MG63 (cell line): ENCODE data around the gene TMEM107. TPM values are rescaled to one million over a fixed set of nuclear protein-coding genes. Genes with fewer than 3 reads are reported as not detected.
"Not testable (repeated sequence)": the region's sequence is repeated elsewhere in the genome, so short reads cannot be mapped to it uniquely, and the experiment has no call there.

Experiments used
- DNase-seq: peaks from one replicate; pipeline ENCODE4 v3.0.0-alpha.2; 2020
- H3K27me3 ChIP-seq: fragments of 250-450 bp; sonication (Bioruptor Pico); 2 replicates; pipeline ENCODE4 v1.5.1; 2020; ENCODE audit warnings: mild to moderate bottlenecking, moderate library complexity
- H3K36me3 ChIP-seq: fragments of 250-450 bp; sonication (Bioruptor Pico); 2 replicates; pipeline ENCODE4 v1.5.1; 2020; ENCODE audit warnings: mild to moderate bottlenecking, moderate library complexity
- H3K4me3 ChIP-seq: fragments of 250-450 bp; sonication (Bioruptor Pico); 2 replicates; pipeline ENCODE4 v1.5.1; 2020; ENCODE audit warnings: mild to moderate bottlenecking, moderate library complexity
- H3K9me3 ChIP-seq: fragments of 250-450 bp; sonication (Bioruptor Pico); 2 replicates; pipeline ENCODE4 v1.5.1; 2020; ENCODE audit warnings: mild to moderate bottlenecking, moderate library complexity
- total RNA-seq: library from RNA; depleted of rRNA; stranded (reverse); fragments of >200 nt; shearing (Covaris generic); gene quantifications from 2 replicates; pipeline ENCODE4 v1.2.3, GENCODE V29; 2014; ENCODE audit warnings: low replicate concordance; rRNA removed

TMEM107 gene
- 17.6 and 25.6 TPM in 2 replicates for total RNA-seq

DNA sequence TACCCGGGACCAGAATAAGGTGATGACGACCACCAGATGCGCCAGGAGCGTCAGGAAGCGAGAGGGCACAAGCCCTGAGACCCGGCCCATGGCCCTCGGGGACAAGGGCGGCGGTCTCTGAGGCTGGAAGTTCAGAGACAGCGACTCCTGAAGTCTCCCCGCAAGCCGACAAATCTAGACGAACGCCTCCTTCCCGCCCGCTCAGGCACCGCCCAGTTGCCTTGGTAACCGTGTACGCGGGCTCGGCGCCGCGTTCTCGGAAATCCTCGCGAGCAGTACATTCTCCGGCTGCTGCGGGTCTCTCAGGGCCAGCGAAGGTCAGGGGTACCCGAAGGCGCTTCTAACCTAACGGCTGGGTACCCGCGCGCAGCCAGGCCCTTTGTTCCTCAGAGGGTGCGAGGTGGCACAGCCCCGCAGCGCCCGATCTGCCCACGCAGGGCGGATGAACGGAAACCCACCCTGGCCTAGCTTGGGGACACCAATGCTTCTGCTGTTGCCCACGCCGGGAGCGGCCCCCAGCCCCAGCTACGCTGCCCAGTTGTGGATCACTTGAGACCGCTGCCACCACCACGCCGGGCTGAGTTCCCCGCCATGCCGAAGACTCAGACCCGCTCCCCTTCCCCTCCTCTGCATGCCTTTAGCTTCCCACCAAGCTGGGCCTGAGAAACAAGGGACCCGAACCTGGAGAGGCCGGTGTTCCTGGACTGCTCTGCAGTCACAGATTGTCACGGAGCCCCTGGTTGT is at the start of gene TMEM107:
Gene TMEM107 (minus strand): TSS at position 184 of the 744 bp plus-strand sequence. CDS start 94 bp downstream, at position 90.
- peak; percentile 93 for DNase-seq
- no peaks in the 10 kb centered on the region for H3K9me3 ChIP-seq
- no peaks in the 10 kb centered on the region for H3K27me3 ChIP-seq
- peak within 1 kb of the TSS; percentile 65 for H3K4me3 ChIP-seq
- no peaks in the 10 kb centered on the region for H3K36me3 ChIP-seq

DNA sequence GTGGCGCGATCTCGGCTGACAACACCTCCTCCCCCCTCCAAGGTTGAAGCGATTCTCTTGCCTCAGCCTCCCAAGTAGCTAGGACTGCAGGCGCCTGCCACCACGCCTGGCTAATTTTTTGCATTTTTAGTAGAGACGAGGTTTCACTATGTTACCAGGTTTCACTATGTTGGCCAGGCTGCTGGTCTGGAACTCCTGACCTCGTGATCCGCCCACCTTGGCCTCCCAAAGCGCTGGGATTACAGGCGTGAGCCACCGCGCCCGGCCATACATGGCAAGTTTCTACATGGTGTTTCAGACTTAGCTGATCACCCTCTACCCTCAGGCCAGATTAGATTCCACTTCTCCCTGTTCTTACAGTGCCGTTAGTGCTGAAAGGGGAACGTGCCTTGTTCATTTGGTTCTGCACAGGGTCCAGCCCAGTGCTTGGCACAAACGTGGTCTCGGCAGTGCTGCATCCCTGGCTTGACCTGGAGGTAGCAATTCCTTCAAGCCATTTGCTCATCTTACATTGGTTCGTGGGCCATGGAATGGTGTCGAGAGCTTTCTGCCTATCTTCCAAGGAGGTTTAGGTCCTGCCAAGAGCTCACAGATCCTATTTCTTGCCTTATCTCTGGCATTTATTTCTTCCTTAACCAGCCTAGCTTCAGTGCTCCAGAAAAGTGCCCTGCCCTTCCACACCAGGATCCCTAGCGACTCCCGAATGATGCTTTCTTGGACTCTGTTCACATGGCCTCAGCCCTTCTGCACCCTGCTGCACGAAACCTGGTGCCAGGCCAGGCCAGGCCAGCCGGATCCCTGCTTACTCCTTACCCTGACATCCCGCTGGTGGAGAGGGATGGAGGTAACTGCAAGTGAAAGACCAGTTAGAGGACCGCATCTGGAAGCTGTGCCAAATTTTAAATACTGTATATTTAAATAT is 49.0 kb upstream of the TMEM107 start:
- DNase-seq: no peak
- Histone ChIP-seq H3K36me3 (peaks cover 19% of the 10 kb centered on the region), H3K4me3 (no peak overlapping the region), H3K27me3 (no peaks in the 10 kb centered on the region), H3K9me3 (no peaks in the 10 kb centered on the region)

DNA sequence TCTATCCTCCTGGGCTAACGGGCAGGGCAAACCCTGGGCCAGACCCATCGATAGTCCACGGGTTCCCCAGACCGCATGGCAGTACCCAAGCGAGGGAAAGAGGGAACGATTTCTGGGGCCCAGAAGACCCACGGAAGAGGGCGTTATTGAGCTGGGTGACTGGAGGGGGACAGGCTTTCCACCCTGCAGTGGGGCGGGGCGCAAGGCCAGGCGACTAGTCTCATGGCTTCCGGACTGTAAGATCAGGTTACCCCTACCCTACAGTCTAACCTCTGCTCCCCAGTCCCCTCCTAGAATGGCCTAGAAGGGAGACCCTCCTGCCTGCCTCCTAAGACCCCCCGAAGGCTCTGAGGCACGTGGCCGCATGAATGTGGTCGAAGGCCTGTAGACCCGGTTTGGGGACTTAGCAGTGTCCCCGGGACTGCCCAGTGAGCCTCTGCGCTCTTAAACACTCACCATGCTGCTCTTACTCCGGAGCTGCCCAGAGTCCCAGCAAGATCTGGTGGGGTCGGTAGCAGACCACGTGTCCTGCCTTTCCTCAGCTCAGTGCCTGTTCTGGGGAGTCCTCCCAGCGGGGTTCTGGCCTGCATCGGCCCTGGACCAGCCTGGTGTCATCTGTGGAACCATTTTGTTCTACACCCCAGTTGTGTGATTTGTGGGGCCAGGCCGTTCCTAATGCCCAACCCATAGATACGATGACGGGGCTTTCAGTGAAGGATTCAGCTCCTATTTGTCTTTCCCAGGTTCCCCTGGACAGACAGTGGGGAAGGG is 47.4 kb upstream of the TMEM107 start:
- Histone ChIP-seq H3K4me3 (peak overlapping the region; percentile 81), H3K36me3 (peaks cover 7% of the 10 kb centered on the region; the same call in 1 of the 2 replicates), H3K9me3 (no peaks in the 10 kb centered on the region), H3K27me3 (no peaks in the 10 kb centered on the region)
- DNase-seq: peak; percentile 76

DNA sequence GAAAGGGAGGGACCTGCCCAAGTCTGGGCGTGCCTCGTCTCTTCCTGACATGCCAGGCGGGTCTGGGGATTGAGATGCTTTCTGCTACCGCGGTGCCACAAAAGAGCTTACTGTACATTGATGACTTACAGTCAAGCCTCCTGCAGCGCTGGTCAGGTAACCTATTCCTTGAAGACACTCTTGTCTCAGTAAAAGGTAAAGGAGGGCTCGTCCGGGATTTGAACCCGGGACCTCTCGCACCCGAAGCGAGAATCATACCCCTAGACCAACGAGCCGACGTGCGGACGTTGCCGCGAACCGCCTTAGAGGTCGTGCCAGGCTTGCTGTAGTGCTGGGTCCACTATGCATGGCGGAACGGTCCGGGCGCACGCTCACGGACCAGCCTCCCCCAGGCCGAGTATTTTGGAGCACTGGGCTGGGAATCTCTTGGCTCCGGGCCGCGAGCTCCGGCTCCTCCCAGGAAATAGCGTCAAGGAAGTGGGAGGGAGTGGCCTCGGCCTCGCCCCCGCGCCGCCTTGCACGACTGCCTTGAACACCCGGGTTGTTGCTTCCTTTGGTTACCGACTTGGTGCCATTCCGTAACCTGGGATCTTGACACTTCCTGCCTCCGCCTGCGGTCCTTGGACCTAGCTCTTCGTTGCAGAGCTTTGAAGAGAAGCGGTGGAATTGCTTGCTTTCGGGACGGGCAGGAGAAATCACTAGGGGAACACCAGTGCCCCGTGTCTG is 46.6 kb upstream of the TMEM107 start:
- DNase-seq: peak; percentile 97
- H3K27me3 ChIP-seq: no peaks in the 10 kb centered on the region
- H3K9me3 ChIP-seq: no peaks in the 10 kb centered on the region
- peak overlapping the region; percentile 81 for H3K4me3 ChIP-seq
- H3K36me3 ChIP-seq: peaks cover 4% of the 10 kb centered on the region; the same call in 1 of the 2 replicates

DNA sequence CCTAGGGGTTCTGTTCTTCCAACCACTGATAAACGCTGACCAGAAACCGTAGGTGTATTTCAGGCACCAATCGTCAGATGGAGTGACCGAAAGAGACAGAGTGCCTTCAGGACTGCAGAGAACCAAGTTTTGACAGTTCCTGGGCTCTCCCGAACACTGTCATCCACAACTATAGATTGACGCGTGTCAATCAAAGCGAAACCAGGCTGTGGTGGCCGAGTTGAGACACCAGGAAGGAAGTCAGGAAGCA is 46.1 kb upstream of the TMEM107 start:
- no peaks in the 10 kb centered on the region for H3K27me3 ChIP-seq
- H3K36me3 ChIP-seq: no peaks in the 10 kb centered on the region
- peak overlapping the region; percentile 81 for H3K4me3 ChIP-seq
- DNase-seq: no peak
- no peaks in the 10 kb centered on the region for H3K9me3 ChIP-seq

DNA sequence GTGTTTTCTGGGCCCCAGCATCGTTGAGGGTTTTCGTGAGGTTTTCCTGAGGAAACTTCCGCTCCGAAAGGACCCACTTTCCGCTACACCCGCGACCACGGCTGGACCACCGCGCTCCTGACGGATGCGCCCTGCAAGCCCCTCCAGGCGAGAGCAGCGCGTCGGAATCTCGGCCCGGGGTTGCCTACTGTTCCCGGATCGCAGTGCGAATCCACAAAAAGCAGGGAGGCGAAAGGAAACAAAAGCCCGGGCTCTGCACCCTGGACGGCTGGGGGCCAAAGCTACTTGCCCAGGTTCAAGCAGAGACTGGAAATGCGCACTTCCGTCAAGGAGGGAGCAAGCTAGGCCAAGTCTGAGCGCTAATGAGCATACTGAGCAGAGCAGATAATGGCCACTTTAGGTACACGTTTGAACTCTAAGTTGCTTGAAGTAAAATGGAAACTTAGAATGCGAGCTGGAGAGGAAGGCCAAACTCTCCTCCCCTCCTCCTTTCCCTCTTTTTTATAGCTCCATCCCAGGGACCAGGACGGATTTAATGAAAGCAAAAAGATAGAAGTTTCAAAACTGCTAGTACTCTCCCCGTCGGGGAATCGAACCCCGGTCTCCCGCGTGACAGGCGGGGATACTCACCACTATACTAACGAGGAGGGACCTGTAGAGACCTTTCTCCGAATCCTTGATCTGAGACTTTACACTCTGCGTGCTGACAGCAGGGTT is 45.6 kb upstream of the TMEM107 start:
- DNase-seq: peak; percentile 78
- Histone ChIP-seq H3K27me3 (no peaks in the 10 kb centered on the region), H3K36me3 (no peaks in the 10 kb centered on the region), H3K9me3 (no peaks in the 10 kb centered on the region), H3K4me3 (peak overlapping the region; percentile 81)

DNA sequence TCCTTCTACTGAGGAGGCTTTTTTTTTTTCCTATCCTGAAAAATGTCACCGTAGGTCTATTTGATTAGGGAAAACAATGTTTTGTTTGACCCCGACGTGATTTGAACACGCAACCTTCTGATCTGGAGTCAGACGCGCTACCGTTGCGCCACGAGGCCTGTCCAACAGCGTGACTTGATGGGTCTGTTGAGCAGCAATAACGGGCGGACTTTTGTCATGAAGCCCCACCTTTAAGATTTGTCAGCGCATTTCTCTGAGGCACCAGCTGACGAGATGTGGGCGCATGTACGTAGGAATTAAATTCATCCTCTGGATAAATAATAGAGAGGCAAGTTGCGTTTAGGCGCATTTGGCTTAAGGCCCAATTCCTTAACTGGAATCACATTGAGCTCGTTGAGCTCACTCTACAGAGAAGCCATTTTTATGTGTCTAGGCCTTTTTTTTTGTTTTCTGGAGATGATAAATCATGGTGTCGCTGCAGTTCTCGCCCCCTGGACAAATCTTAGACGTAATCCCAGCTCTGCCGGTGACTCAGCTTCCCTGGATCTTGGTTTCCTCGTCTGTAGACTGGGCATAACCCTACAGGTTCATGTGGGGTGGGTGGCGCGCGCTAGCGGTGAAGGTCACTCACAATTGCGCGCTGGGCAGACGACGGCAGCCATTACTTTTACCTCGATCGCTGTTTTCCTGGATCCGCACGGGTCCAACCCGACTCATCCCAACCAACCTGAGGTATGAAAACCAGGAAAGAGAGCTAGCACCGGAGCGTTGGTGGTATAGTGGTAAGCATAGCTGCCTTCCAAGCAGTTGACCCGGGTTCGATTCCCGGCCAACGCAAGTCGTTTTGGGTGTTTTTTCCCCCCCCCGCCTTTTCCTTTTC is 44.8 kb upstream of the TMEM107 start:
- Histone ChIP-seq H3K4me3 (peak overlapping the region; percentile 81), H3K36me3 (no peaks in the 10 kb centered on the region), H3K27me3 (no peaks in the 10 kb centered on the region), H3K9me3 (no peaks in the 10 kb centered on the region)
- peak; percentile 83 for DNase-seq

DNA sequence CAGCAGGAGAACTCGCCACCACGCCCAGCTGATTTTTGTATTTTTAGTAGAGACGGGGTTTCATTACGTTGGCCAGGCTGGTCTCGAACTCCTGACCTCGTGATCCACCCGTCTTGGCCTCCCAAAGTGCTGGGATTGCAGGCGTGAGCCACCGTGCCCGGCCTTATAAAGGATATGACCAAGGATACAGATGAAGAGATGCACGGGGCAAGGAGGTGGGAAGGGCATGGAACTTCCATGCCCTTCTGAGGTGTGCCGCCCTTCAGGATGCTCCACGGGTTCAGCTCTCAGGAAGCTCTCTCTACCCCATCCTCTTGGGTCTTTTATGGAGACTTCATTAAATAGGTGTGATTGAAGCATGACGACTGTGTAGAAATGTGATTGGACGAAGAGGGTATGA is 37.8 kb upstream of the TMEM107 start:
- H3K27me3 ChIP-seq, DNase-seq, H3K4me3 ChIP-seq, H3K9me3 ChIP-seq: not testable (repeated sequence)
- peaks cover 11% of the 10 kb centered on the region for H3K36me3 ChIP-seq

DNA sequence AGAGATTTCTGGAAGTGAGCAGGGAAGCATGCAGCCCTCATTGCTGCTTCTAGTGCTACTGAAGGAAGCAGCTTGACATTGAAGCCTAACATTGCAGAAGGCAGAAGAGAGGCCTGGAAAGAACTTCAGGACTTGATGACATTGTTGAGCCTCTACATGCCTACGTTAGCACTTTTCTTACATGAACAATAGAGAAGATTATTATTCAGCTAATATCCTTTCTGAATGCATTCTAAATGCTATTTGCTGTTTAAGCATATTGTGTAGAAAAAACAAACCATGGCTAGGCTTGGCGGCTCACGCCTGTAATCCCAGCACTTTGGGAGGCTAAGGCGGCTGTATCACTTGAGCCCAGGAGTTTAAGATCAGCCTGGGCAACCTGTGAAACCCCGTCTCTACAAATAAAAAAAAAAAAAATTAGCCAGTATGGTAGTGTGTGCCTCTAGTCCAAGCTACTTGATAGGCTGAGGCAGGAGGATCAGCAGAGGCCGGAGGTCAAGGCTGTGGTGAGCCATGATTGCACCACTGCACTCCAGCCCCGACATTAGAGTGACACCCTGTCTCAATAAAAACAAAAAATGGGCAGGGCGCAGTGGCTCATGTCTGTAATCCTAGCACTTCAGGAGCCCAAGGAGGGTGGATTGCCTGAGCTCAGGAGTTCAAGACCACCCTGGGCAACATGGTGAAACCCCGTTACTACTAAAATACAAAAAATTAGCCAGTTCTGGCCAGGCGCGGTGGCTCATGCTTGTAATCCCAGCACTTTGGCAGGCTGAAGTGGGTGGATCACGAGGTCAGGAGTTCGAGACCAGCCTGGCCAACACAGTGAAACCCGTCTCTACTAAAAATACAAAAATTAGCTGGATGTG is 36.4 kb upstream of the TMEM107 start:
- no peaks in the 10 kb centered on the region for H3K27me3 ChIP-seq
- peaks cover 23% of the 10 kb centered on the region for H3K36me3 ChIP-seq
- H3K9me3 ChIP-seq: no peaks in the 10 kb centered on the region
- no peak overlapping the region for H3K4me3 ChIP-seq
- no peak for DNase-seq

DNA sequence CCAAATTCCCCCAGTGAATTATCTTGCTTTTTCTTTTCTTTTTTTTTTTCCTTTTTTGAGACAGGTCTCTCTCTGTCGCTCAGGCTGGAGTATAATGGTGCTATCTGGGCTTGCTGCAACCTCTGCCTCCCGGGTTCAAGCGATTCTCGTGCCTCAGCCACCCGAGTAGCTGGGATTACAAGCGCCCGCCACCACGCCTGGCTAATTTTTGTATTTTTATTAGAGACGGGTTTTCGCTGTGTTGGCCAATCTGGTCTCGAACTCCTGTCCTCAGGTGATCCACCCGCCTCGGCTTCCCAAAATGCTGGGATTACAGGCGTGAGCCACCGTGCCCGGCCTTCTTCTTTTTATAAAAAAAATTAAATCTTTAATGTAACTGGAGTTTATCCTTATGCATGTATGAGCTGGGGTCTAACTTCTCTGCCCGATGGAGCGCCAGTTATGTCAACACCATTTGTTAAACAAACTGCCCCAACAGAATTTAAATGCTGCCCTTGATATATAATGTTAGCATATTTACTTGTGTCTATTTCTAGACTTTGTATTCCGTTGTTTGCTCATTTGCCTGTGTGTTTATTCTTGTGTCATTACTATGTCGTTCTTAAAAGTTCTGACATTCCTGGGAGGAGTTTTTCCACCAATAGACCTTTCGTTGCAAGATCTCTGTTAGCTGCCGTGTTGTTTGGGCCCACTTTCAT is 34.7 kb upstream of the TMEM107 start:
- no peaks in the 10 kb centered on the region for H3K27me3 ChIP-seq
- peak; percentile 53 for DNase-seq
- peak overlapping the region; percentile 80 for H3K4me3 ChIP-seq
- no peaks in the 10 kb centered on the region for H3K9me3 ChIP-seq
- H3K36me3 ChIP-seq: peaks cover 39% of the 10 kb centered on the region

DNA sequence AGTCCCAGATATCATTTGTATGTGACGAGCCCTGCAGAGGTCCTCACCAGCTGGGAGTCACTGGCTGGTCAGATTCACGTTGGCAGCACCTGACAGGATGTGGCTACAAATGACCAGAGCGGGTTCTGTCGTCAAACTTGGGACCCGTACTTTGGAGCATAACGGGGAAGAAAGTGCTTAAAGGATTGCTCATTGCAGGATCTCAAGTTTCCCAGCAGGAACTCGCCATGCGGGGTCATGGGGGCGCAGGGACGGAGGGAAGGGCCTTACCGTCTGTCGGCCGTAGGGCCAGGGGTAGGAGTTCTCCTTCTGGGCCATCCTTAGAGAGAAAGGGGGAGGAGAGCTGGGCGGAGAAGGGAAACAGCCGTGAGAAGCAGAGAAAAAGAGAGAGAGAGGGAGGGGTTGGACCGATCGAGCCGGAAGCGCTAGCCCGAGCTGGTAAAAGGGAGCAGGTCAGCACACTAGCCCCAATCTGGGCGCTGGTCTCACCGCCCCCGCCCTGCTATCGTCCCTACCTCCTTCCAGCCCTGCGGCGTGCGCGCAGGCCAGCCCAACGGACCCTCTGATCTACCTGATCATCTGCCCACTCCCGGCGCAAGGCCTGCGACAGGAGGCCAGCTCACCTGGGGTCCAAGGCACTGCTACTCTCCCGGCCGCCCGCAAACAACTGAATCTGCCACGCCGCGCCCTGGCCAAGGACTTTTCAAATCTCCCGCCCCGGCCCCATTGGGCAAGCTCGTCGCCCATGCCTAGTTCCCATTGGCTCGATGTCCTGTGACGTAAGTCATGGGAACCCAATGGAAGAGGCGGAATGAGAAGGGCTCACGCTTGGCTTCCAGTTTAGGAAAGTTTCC is 34.0 kb upstream of the TMEM107 start, which contains the start of gene AURKB:
Gene AURKB (minus strand): TSS at position 669 of the 854 bp plus-strand sequence. CDS start 351 bp downstream, at position 318.
- no peaks in the 10 kb centered on the region for H3K9me3 ChIP-seq
- DNase-seq: peak; percentile 98
- peaks cover 47% of the 10 kb centered on the region for H3K36me3 ChIP-seq
- no peaks in the 10 kb centered on the region for H3K27me3 ChIP-seq
- peak within 1 kb of the TSS; percentile 80 for H3K4me3 ChIP-seq

DNA sequence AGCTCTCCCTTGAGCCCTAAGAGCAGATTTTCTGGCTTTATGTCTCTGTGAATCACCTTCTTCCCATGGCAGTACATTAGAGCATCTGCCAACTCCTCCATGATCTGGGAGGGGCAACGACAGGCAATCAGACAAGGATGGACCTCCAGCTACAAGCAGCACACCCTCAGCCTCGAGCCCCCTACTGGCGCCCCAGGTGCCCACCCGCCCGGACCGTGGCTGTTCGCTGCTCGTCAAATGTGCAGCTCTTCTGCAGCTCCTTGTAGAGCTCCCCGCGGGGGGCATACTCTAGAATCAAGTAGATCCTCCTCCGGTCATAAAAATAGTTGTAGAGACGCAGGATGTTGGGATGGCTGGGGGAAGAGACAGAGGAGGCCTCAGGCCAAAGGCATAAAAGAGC is 30.4 kb upstream of the TMEM107 start:
- Histone ChIP-seq H3K27me3 (no peaks in the 10 kb centered on the region), H3K9me3 (no peaks in the 10 kb centered on the region), H3K36me3 (peaks cover 77% of the 10 kb centered on the region), H3K4me3 (no peak overlapping the region)
- no peak for DNase-seq
